ENCODE data around the gene TMUB1.

Gene TMUB1

GRCh38 chr7:151120896-151121295, 37.6 kb upstream of the TMUB1 start:
- no peak for DNase-seq

GRCh38 chr7:151119902-151120301, 36.6 kb upstream of the TMUB1 start:
- DNase-seq: no peak

- no peak for DNase-seq
Measured at GRCh38 chr7:151119055-151119415, 35.7 kb upstream of the TMUB1 start.

- DNase-seq: no peak
Measured at GRCh38 chr7:151118108-151119054, 35.1 kb upstream of the TMUB1 start.

- DNase-seq: no peak
Measured at GRCh38 chr7:151117565-151117964, 34.3 kb upstream of the TMUB1 start.

- no peak for DNase-seq
Measured at GRCh38 chr7:151116603-151117440, 33.5 kb upstream of the TMUB1 start.

- DNase-seq: no peak
Measured at GRCh38 chr7:151115836-151116418, 32.6 kb upstream of the TMUB1 start.

- peak; percentile 55 for DNase-seq
Measured at GRCh38 chr7:151115121-151115835, 32.0 kb upstream of the TMUB1 start.

GRCh38 chr7:151114151-151115090, 31.1 kb upstream of the TMUB1 start:
- no peak for DNase-seq

- peak; percentile 85 for DNase-seq
Measured at GRCh38 chr7:151113344-151114150, 30.3 kb upstream of the TMUB1 start.

GRCh38 chr7:151110941-151111645, 27.8 kb upstream of the TMUB1 start:
- peak; percentile 54 for DNase-seq

GRCh38 chr7:151110236-151110940, 27.1 kb upstream of the TMUB1 start:
- no peak for DNase-seq

- peak; percentile 44 for DNase-seq
Measured at GRCh38 chr7:151109094-151110048, 26.1 kb upstream of the TMUB1 start.

GRCh38 chr7:151107882-151108281, 24.6 kb upstream of the TMUB1 start:
- DNase-seq: no peak

- DNase-seq: no peak
Measured at GRCh38 chr7:151104411-151105235, 21.3 kb upstream of the TMUB1 start.

- no peak for DNase-seq
Measured at GRCh38 chr7:151103973-151104372, 20.7 kb upstream of the TMUB1 start.

GRCh38 chr7:151102991-151103390, 19.7 kb upstream of the TMUB1 start:
- DNase-seq: no peak
